ENCODE measurements around the gene GLYATL3.

- TF ChIP-seq CTCF (IDR thresholded peaks at IDR 0.05) (no peak), POLR2A (IDR thresholded peaks at IDR 0.05) (no peak)
Measured at GRCh38 chr6:49556429-49556837, 56.7 kb downstream of the GLYATL3 start.

Data from uterus (tissue), 2 donors.